IMR-90 (cell line): ENCODE data around the gene LIN9. TPM values are rescaled to one million over a fixed set of nuclear protein-coding genes. Genes with fewer than 3 reads are reported as not detected.

Experiments
- ATAC-seq: fragments of 200-7000 bp; cut with Tn5 transposase; 2 replicates; pipeline ENCODE4 v1.9.1; 2020; ENCODE audit warnings: low read depth, mild to moderate bottlenecking, moderate library complexity
- BruUV-seq: library from RNA; stranded (reverse); fragments of 400-500 nt; replicated peaks from 2 replicates; lab custom pipeline; 2021; lab: Mats Ljungman, UMichigan
- CTCF ChIA-PET: fragments of 300-600 bp; formaldehyde crosslinking; extraction: SDS; loops from one replicate; lab custom pipeline; 2021; ENCODE audit warnings: antibody characterized with exemption; lab: Yijun Ruan, JAX
- POLR2A ChIA-PET: fragments of 300-600 bp; sonication (Branson Sonifier 250); formaldehyde crosslinking; loops from one replicate; lab custom pipeline; 2022; ENCODE audit warnings: antibody characterized with exemption; ENCODE audit not compliant: unreplicated experiment; lab: Charles Lee
- DNase-seq: peaks from one replicate; pipeline ENCODE4 v3.0.0; 2013
- H2AFZ ChIP-seq: replicated peaks from 2 replicates; pipeline ENCODE3; 2013; ENCODE audit warnings: low read length, mild to moderate bottlenecking; ENCODE audit not compliant: poor library complexity
- H2AK5ac ChIP-seq: 2 replicates; pipeline ENCODE4 v1.6.1; 2013; ENCODE audit warnings: low read depth, low read length, inconsistent platforms
- H2AK9ac ChIP-seq: replicated peaks from 2 replicates; pipeline ENCODE3; 2013; ENCODE audit warnings: mild to moderate bottlenecking, low read depth, low read length, moderate library complexity; ENCODE audit not compliant: poor library complexity
- H2BK120ac ChIP-seq: 2 replicates; pipeline ENCODE4 v1.6.1; 2013; ENCODE audit warnings: low read depth, low read length, inconsistent platforms
- H2BK15ac ChIP-seq: 3 replicates; pipeline ENCODE4 v1.6.1; 2013; ENCODE audit warnings: low read depth, low read length, inconsistent platforms
- H2BK20ac ChIP-seq: 2 replicates; pipeline ENCODE4 v1.6.1; 2013; ENCODE audit warnings: low read depth, mild to moderate bottlenecking, inconsistent platforms, low read length, moderate library complexity
- H2BK5ac ChIP-seq: 2 replicates; pipeline ENCODE4 v1.6.1; 2013; ENCODE audit warnings: mild to moderate bottlenecking, low read depth, low read length, inconsistent platforms; ENCODE audit not compliant: poor library complexity, severe bottlenecking
- H3K14ac ChIP-seq: replicated peaks from 2 replicates; pipeline ENCODE4 v1.6.1; 2013; ENCODE audit warnings: low read depth, low read length, inconsistent platforms
- H3K18ac ChIP-seq: 2 replicates; pipeline ENCODE4 v1.6.1; 2013; ENCODE audit warnings: low read depth, low read length, control low read depth
- H3K23ac ChIP-seq: 2 replicates; pipeline ENCODE4 v1.6.1; 2013; ENCODE audit warnings: low read depth, low read length, inconsistent platforms
- H3K27ac ChIP-seq: 2 replicates; pipeline ENCODE4 v1.5.1; 2013; ENCODE audit warnings: mild to moderate bottlenecking, control low read depth, low read length; ENCODE audit not compliant: insufficient read depth
- H3K27me3 ChIP-seq: 2 replicates; pipeline ENCODE4 v1.6.1; 2013; ENCODE audit warnings: low read length; ENCODE audit not compliant: control insufficient read depth, insufficient read depth
- H3K36me3 ChIP-seq: 2 replicates; pipeline ENCODE4 v1.6.1; 2013; ENCODE audit warnings: low read length, mixed read lengths; ENCODE audit not compliant: control insufficient read depth, insufficient read depth
- H3K4ac ChIP-seq: 2 replicates; pipeline ENCODE4 v1.6.1; 2013; ENCODE audit warnings: low read depth, low read length, inconsistent platforms
- H3K4me1 ChIP-seq: 2 replicates; pipeline ENCODE4 v1.6.1; 2013; ENCODE audit warnings: low read length, mixed read lengths; ENCODE audit not compliant: control insufficient read depth, insufficient read depth
- H3K4me2 ChIP-seq: 2 replicates; pipeline ENCODE4 v1.6.1; 2013; ENCODE audit warnings: low read depth, mild to moderate bottlenecking, control low read depth, low read length, moderate library complexity
- H3K4me3 ChIP-seq: 2 replicates; pipeline ENCODE4 v1.5.1; 2013; ENCODE audit warnings: low read depth, mild to moderate bottlenecking, control low read depth, low read length, moderate library complexity; ENCODE audit not compliant: insufficient read depth
- H3K56ac ChIP-seq: 2 replicates; pipeline ENCODE4 v1.6.1; 2013; ENCODE audit warnings: low read length, inconsistent platforms; ENCODE audit not compliant: insufficient read depth; ENCODE audit errors: extremely low read depth
- H3K79me1 ChIP-seq, 2 experiments: 2 replicates each; pipeline ENCODE4 v1.6.1; 2013; ENCODE audit warnings: low read length in 2 of 2, inconsistent platforms in 1 of 2, low read depth in 1 of 2
- H3K9ac ChIP-seq: 2 replicates; pipeline ENCODE4 v1.6.1; 2013; ENCODE audit warnings: low read depth, low read length, control low read depth
- H3K9me1 ChIP-seq: 2 replicates; pipeline ENCODE4 v1.6.1; 2013; ENCODE audit warnings: low read length, inconsistent platforms; ENCODE audit not compliant: insufficient read depth
- H3K9me3 ChIP-seq: 2 replicates; pipeline ENCODE4 v1.6.1; 2013; ENCODE audit warnings: low read length; ENCODE audit not compliant: control insufficient read depth, insufficient read depth
- H4K20me1 ChIP-seq: 2 replicates; pipeline ENCODE4 v1.6.1; 2013; ENCODE audit warnings: low read length, inconsistent platforms; ENCODE audit not compliant: insufficient read depth
- H4K5ac ChIP-seq: 2 replicates; pipeline ENCODE4 v1.6.1; 2013; ENCODE audit warnings: mild to moderate bottlenecking, low read depth, low read length, control low read depth
- H4K8ac ChIP-seq, 2 experiments: 2 replicates each; pipeline ENCODE4 v1.6.1; 2013; ENCODE audit warnings: low read depth in 2 of 2, low read length in 2 of 2, control low read depth in 1 of 2, inconsistent platforms in 1 of 2
- H4K91ac ChIP-seq: 2 replicates; pipeline ENCODE4 v1.6.1; 2013; ENCODE audit warnings: low read depth, low read length, inconsistent platforms; ENCODE audit not compliant: insufficient read depth
- MXI1 ChIP-seq: IDR thresholded peaks from 2 replicates; pipeline ENCODE4 v1.6.1; 2012; ENCODE audit warnings: low read depth, mild to moderate bottlenecking, low read length, moderate library complexity, borderline replicate concordance
- RCOR1 ChIP-seq: IDR thresholded peaks from 2 replicates; pipeline ENCODE4 v1.6.1; 2012; ENCODE audit warnings: mild to moderate bottlenecking, low read length, improper control_type of control experiment; ENCODE audit not compliant: insufficient replicate concordance
- WGBS, 2 experiments: methylation state at CpG; one replicate each; pipeline versions ENCODE4 v1.1.5 to v1.1.7; 2013; ENCODE audit warnings: missing lambda C conversion rate in 2 of 2; ENCODE audit not compliant: insufficient read length in 1 of 2; ENCODE audit errors: extremely low coverage in 2 of 2; 5-methylcytosine and 5-hydroxymethylcytosine counted together
- dilution Hi-C: fragments of 300-500 bp; cut with HindIII; formaldehyde crosslinking; loops from one replicate; pipeline ENCODE4 v1.14.3; 2018; ENCODE audit warnings: low sequenced_read_pairs; ENCODE audit not compliant: unreplicated experiment
- in situ Hi-C: fragments of 300-500 bp; cut with MboI; formaldehyde crosslinking; loops from 3 replicates; pipeline ENCODE4 v1.14.3; 2019; ENCODE audit warnings: low sequenced_read_pairs, inconsistent platforms, mixed read lengths
- intact Hi-C: fragments of 100-400 bp; cut with micrococcal nuclease; formaldehyde crosslinking; loops from 2 replicates; pipeline ENCODE4 v1.10.0; 2022
- polyA plus RNA-seq, 3 experiments: library from polyadenylated mRNA; depleted of rRNA; stranded (reverse); fragments of >200 nt; gene quantifications; 2 replicates each; pipeline ENCODE4 v1.2.3, GENCODE V29; 2012; ENCODE audit warnings: low replicate concordance in 1 of 3
- total RNA-seq: library from RNA; depleted of rRNA; stranded (reverse); fragments of >200 nt; gene quantifications from 2 replicates; pipeline ENCODE4 v1.2.3, GENCODE V29; 2012
- TF ChIP-seq, protein P1 (sequence below): fragments of 150-350 bp; IDR thresholded peaks from 2 replicates; pipeline ENCODE4 v1.6.1; 2016; ENCODE audit warnings: low read depth, mild to moderate bottlenecking, low read length, moderate library complexity, borderline replicate concordance
- TF ChIP-seq, protein P2 (sequence below): fragments of 150-350 bp; IDR thresholded peaks from 2 replicates; pipeline ENCODE4 v1.6.1; 2017; ENCODE audit warnings: mild to moderate bottlenecking, antibody characterized with exemption, low read length, low read depth

LIN9 gene
- total and polyA plus RNA-seq, 2 of the 4 experiments (the other 2 are of a cell fraction) = 2.3 to 3.9 TPM

DNA sequence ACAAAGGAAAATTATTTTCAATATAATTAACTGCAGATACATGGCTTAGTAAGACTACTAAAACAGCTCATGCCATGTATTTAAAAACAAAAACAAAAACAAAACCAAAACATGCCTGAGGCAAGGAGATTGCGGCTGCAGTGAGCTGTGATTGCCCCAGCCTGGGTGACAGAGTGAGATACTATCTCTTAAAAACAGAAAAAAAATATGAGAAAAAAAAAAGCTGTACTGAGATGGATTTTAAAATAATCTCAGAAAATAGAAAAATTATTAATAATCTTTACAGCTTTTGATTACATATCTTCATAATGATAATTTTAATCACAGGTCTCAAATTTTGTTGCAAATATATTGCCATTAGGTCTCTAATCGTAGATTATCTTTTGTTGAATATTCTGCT, 24.0 kb upstream of the LIN9 start:
- TF ChIP-seq MXI1 (no peak), RCOR1 (no peak)
- TF ChIP-seq, protein P1, sequence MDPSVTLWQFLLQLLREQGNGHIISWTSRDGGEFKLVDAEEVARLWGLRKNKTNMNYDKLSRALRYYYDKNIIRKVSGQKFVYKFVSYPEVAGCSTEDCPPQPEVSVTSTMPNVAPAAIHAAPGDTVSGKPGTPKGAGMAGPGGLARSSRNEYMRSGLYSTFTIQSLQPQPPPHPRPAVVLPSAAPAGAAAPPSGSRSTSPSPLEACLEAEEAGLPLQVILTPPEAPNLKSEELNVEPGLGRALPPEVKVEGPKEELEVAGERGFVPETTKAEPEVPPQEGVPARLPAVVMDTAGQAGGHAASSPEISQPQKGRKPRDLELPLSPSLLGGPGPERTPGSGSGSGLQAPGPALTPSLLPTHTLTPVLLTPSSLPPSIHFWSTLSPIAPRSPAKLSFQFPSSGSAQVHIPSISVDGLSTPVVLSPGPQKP = no peak
- TF ChIP-seq, protein P2, sequence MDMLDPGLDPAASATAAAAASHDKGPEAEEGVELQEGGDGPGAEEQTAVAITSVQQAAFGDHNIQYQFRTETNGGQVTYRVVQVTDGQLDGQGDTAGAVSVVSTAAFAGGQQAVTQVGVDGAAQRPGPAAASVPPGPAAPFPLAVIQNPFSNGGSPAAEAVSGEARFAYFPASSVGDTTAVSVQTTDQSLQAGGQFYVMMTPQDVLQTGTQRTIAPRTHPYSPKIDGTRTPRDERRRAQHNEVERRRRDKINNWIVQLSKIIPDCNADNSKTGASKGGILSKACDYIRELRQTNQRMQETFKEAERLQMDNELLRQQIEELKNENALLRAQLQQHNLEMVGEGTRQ = no peak
- peak overlapping the region; percentile 61; the same call in 1 of the 2 replicates for H3K4me2 ChIP-seq
- no peak for ATAC-seq
- H3K4ac ChIP-seq = no peak overlapping the region
- in situ Hi-C loops = no loop called here
- H4K8ac ChIP-seq = no peak overlapping the region
- no peak overlapping the region for H2BK5ac ChIP-seq
- H3K14ac ChIP-seq = no peak overlapping the region
- 0 out of 2 replicates have a peak overlapping the region, but pooled peaks have one; percentile 71 for H3K23ac ChIP-seq
- H4K5ac ChIP-seq = no peak overlapping the region
- H3K79me1 ChIP-seq = no peaks in the 10 kb centered on the region
- H2BK120ac ChIP-seq = no peak overlapping the region
- H3K18ac ChIP-seq = no peak overlapping the region
- no CpG with 5 or more reads among the region's 2 CpGs for WGBS, 2 experiments
- no peak overlapping the region for H3K4me3 ChIP-seq
- BruUV-seq = no TSS peak
- no peak overlapping the region for H3K56ac ChIP-seq
- no peak for DNase-seq
- H3K27me3 ChIP-seq = no peaks in the 10 kb centered on the region
- H2BK15ac ChIP-seq = no peak overlapping the region
- intact Hi-C loops = loop anchor here (2.0 to 10.0 kb wide), 2 partner anchors 128 to 208 kb away; no protein-coding TSS in a partner anchor
- H4K20me1 ChIP-seq = no peaks in the 10 kb centered on the region
- H3K4me1 ChIP-seq = no peaks in the 10 kb centered on the region
- H2AFZ ChIP-seq = no peak overlapping the region
- no peaks in the 10 kb centered on the region for H3K36me3 ChIP-seq
- CTCF ChIA-PET = interaction anchor here (0.7 to 1.5 kb wide), 6 partner anchors 19 to 207 kb away, joined by 3 to 8 read pairs (median 4); partner anchors contain the start of gene LIN9
- no peak overlapping the region for H4K91ac ChIP-seq
- H3K9me1 ChIP-seq = no peaks in the 10 kb centered on the region
- POLR2A ChIA-PET = no interaction called here
- no peak overlapping the region for H2AK9ac ChIP-seq
- dilution Hi-C loops = no loop called here
- no peak overlapping the region for H3K27ac ChIP-seq
- H3K9me3 ChIP-seq = no peaks in the 10 kb centered on the region
- no peak overlapping the region for H2BK20ac ChIP-seq
- H3K9ac ChIP-seq = no peak overlapping the region
- no peak overlapping the region for H2AK5ac ChIP-seq
